GM13976 (cell line): ENCODE measurements around the gene LRAT.

Source experiments
- DNase-seq: peaks from one replicate; pipeline ENCODE4 v3.0.0; 2012; ENCODE audit warnings: low spot score
- CTCF ChIP-seq: IDR thresholded peaks from 2 replicates; pipeline ENCODE4 v1.5.1; 2012; ENCODE audit warnings: borderline replicate concordance, mild to moderate bottlenecking; ENCODE audit not compliant: insufficient read depth; ENCODE audit errors: extremely low read depth, missing control alignments, control extremely low read depth
- in situ Hi-C: fragments of 300-500 bp; cut with MboI; formaldehyde crosslinking; loops from one replicate; pipeline ENCODE4 v1.12.0; 2022; ENCODE audit warnings: low sequenced_read_pairs, mixed read lengths, inconsistent platforms; ENCODE audit not compliant: unreplicated experiment

The LRAT gene

GRCh38 chr4:154744341-154744926, 634 bp downstream of the LRAT start:
- no peak for TF ChIP-seq CTCF
- in situ Hi-C loops, result no loop called here
- DNase-seq, result no peak

- in situ Hi-C loops, result no loop called here
- TF ChIP-seq CTCF, result no peak
- no peak for DNase-seq
Measured at GRCh38 chr4:154757713-154758112, 13.9 kb downstream of the LRAT start.

- DNase-seq, result no peak
- in situ Hi-C loops, result no loop called here
- TF ChIP-seq CTCF, result no peak
Measured at GRCh38 chr4:154760895-154761294, 17.1 kb downstream of the LRAT start.

- no peak for TF ChIP-seq CTCF
- in situ Hi-C loops, result no loop called here
- no peak for DNase-seq
Measured at GRCh38 chr4:154778264-154778663, 34.5 kb downstream of the LRAT start.

GRCh38 chr4:154779362-154779947, 35.7 kb downstream of the LRAT start:
- peak; percentile 13 for DNase-seq
- in situ Hi-C loops, result no loop called here
- peak; percentile 1 for TF ChIP-seq CTCF

- DNase-seq, result peak; percentile 9
- TF ChIP-seq CTCF, result no peak
- in situ Hi-C loops, result no loop called here
Measured at GRCh38 chr4:154781126-154781982, 37.6 kb downstream of the LRAT start, which contains the start of gene RBM46. RBM46 (plus strand) TSS chr4:154781272; CDS start chr4:154796753, 15,481 bp downstream.
